Measurements from ENCODE around the gene DCUN1D3.
A peak's percentile ranks its signal among the peaks of the same experiment; 100 is the strongest.
"Not testable (repeated sequence)": the region's sequence is repeated elsewhere in the genome, so short reads cannot be mapped to it uniquely, and the experiment has no call there.

DCUN1D3 gene

GRCh38 chr16:20865420-20866131, 34.6 kb downstream of the DCUN1D3 start:
- Histone ChIP-seq H3K4me3 (ENCODE audit: insufficient read depth, low read depth, low read length) (no peak overlapping the region), H3K4me1 (ENCODE audit: control insufficient read depth, insufficient read depth, low read length) (peaks cover 14% of the 10 kb centered on the region), H3K9me3 (ENCODE audit: control insufficient read depth, low read length) (no peaks in the 10 kb centered on the region), H3K27ac (ENCODE audit: insufficient read depth, low read depth, low read length, poor library complexity, severe bottlenecking) (peak overlapping the region; percentile 30), H3K36me3 (ENCODE audit: control insufficient read depth, insufficient read depth, low read length) (no peaks in the 10 kb centered on the region), H3K27me3 (ENCODE audit: control insufficient read depth, insufficient read depth, low read length, poor library complexity, severe bottlenecking) (no peaks in the 10 kb centered on the region)
- 92 to 96% methylated on average over 6 of the region's 6 CpGs for WGBS, 2 experiments

DNA sequence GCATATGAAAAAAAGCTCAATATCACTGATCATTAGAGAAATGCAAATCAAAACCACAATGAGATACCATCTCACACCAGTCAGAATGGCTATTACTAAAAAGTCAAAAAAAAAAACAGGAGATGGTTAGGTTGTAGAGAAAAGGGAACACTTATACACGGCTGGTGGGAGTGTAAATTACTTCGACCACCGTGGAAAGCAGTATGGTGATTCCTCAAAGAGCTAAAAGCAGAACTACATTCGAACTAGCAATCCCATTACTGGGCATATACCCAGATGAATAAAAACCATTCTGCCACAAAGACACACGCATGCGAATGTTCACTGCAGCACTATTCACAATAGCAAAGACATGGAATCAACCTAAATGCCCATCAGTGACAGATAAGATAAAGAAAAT, 35.8 kb downstream of the DCUN1D3 start:
- H3K27me3 ChIP-seq (ENCODE audit: control insufficient read depth, insufficient read depth, low read length, poor library complexity, severe bottlenecking); H3K36me3 ChIP-seq (ENCODE audit: control insufficient read depth, insufficient read depth, low read length); H3K9me3 ChIP-seq (ENCODE audit: control insufficient read depth, low read length); H3K27ac ChIP-seq (ENCODE audit: insufficient read depth, low read depth, low read length, poor library complexity, severe bottlenecking); H3K4me3 ChIP-seq (ENCODE audit: insufficient read depth, low read depth, low read length): not testable (repeated sequence)
- 94 to 95% methylated on average over 6 of the region's 6 CpGs for WGBS, 2 experiments
- H3K4me1 ChIP-seq (ENCODE audit: control insufficient read depth, insufficient read depth, low read length): peaks cover 14% of the 10 kb centered on the region

GRCh38 chr16:20862162-20862960, 37.8 kb downstream of the DCUN1D3 start:
- H3K27ac ChIP-seq (ENCODE audit: insufficient read depth, low read depth, low read length, poor library complexity, severe bottlenecking): no peak overlapping the region
- H3K27me3 ChIP-seq (ENCODE audit: control insufficient read depth, insufficient read depth, low read length, poor library complexity, severe bottlenecking): no peaks in the 10 kb centered on the region
- H3K4me1 ChIP-seq (ENCODE audit: control insufficient read depth, insufficient read depth, low read length): peaks cover 14% of the 10 kb centered on the region
- 94 to 95% methylated on average over 21 of the region's 21 CpGs for WGBS, 2 experiments
- no peaks in the 10 kb centered on the region for H3K36me3 ChIP-seq (ENCODE audit: control insufficient read depth, insufficient read depth, low read length)
- H3K9me3 ChIP-seq (ENCODE audit: control insufficient read depth, low read length): no peaks in the 10 kb centered on the region
- H3K4me3 ChIP-seq (ENCODE audit: insufficient read depth, low read depth, low read length): no peak overlapping the region

GRCh38 chr16:20860995-20861394, 39.2 kb downstream of the DCUN1D3 start:
- not testable (repeated sequence) for H3K9me3 ChIP-seq (ENCODE audit: control insufficient read depth, low read length); H3K4me3 ChIP-seq (ENCODE audit: insufficient read depth, low read depth, low read length); H3K27me3 ChIP-seq (ENCODE audit: control insufficient read depth, insufficient read depth, low read length, poor library complexity, severe bottlenecking); H3K4me1 ChIP-seq (ENCODE audit: control insufficient read depth, insufficient read depth, low read length); H3K27ac ChIP-seq (ENCODE audit: insufficient read depth, low read depth, low read length, poor library complexity, severe bottlenecking); H3K36me3 ChIP-seq (ENCODE audit: control insufficient read depth, insufficient read depth, low read length)
- 91 to 95% methylated on average over 2 to 4 of the region's 4 CpGs for WGBS, 2 experiments

- no peak overlapping the region for H3K27ac ChIP-seq (ENCODE audit: insufficient read depth, low read depth, low read length, poor library complexity, severe bottlenecking)
- H3K9me3 ChIP-seq (ENCODE audit: control insufficient read depth, low read length): no peaks in the 10 kb centered on the region
- H3K27me3 ChIP-seq (ENCODE audit: control insufficient read depth, insufficient read depth, low read length, poor library complexity, severe bottlenecking): no peaks in the 10 kb centered on the region
- H3K4me3 ChIP-seq (ENCODE audit: insufficient read depth, low read depth, low read length): no peak overlapping the region
- 85 to 94% methylated on average over 4 of the region's 4 CpGs for WGBS, 2 experiments
- H3K36me3 ChIP-seq (ENCODE audit: control insufficient read depth, insufficient read depth, low read length): no peaks in the 10 kb centered on the region
- no peaks in the 10 kb centered on the region for H3K4me1 ChIP-seq (ENCODE audit: control insufficient read depth, insufficient read depth, low read length)
Measured at GRCh38 chr16:20860361-20860760, 39.8 kb downstream of the DCUN1D3 start.

DNA sequence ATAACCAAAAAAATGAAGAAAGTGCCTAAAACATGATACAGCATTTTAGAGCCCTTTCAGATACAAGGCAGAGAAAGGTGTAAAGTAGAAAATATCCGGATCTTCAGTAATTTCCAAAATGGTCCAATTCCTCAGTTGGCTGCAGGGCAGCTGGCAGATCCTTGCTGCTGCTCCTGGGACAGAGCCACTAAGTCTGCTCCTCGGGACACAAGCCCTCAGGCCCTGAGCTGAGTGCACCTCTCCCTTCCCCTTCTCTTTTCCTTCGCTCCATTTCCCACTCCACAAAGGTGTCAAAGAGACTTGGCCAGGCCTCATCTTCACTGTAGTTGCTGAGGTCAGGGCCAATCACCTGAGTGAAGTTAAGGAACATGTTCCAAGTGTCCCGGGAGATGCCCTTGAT, 40.5 kb downstream of the DCUN1D3 start:
- Histone ChIP-seq H3K9me3 (ENCODE audit: control insufficient read depth, low read length) (no peaks in the 10 kb centered on the region), H3K4me3 (ENCODE audit: insufficient read depth, low read depth, low read length) (no peak overlapping the region), H3K27ac (ENCODE audit: insufficient read depth, low read depth, low read length, poor library complexity, severe bottlenecking) (no peak overlapping the region), H3K36me3 (ENCODE audit: control insufficient read depth, insufficient read depth, low read length) (no peaks in the 10 kb centered on the region), H3K27me3 (ENCODE audit: control insufficient read depth, insufficient read depth, low read length, poor library complexity, severe bottlenecking) (no peaks in the 10 kb centered on the region), H3K4me1 (ENCODE audit: control insufficient read depth, insufficient read depth, low read length) (no peaks in the 10 kb centered on the region)
- 88 to 91% methylated on average over 4 of the region's 4 CpGs for WGBS, 2 experiments

- Histone ChIP-seq H3K27ac (ENCODE audit: insufficient read depth, low read depth, low read length, poor library complexity, severe bottlenecking) (no peak overlapping the region), H3K9me3 (ENCODE audit: control insufficient read depth, low read length) (no peaks in the 10 kb centered on the region), H3K27me3 (ENCODE audit: control insufficient read depth, insufficient read depth, low read length, poor library complexity, severe bottlenecking) (no peaks in the 10 kb centered on the region), H3K4me3 (ENCODE audit: insufficient read depth, low read depth, low read length) (no peak overlapping the region), H3K4me1 (ENCODE audit: control insufficient read depth, insufficient read depth, low read length) (no peaks in the 10 kb centered on the region), H3K36me3 (ENCODE audit: control insufficient read depth, insufficient read depth, low read length) (no peaks in the 10 kb centered on the region)
- WGBS, 2 experiments: 82 to 92% methylated on average over 2 to 3 of the region's 3 CpGs
Measured at GRCh38 chr16:20859229-20859628, 40.9 kb downstream of the DCUN1D3 start.

DNA sequence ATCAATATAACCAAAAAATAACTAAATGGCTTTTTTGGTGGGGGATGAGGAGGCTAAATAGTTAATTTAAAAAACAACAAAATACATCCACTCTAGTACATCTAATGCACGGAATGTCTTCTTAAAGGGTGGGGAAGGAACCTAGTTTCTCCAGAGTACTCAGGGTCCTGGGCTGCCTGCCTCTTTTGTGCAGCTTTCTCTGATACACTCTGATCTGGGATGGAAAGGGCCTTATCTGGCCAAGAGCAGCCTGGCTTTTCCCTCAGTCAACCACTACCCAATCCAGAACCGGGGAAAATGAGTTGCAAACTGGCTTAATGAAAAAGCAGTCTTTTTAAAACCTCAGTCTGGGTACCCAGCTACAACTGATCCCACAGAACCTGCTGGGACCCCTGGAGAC, 42.9 kb downstream of the DCUN1D3 start:
- no peaks in the 10 kb centered on the region for H3K9me3 ChIP-seq (ENCODE audit: control insufficient read depth, low read length)
- H3K4me1 ChIP-seq (ENCODE audit: control insufficient read depth, insufficient read depth, low read length): no peaks in the 10 kb centered on the region
- 79 to 81% methylated on average over 2 of the region's 2 CpGs for WGBS, 2 experiments
- no peaks in the 10 kb centered on the region for H3K36me3 ChIP-seq (ENCODE audit: control insufficient read depth, insufficient read depth, low read length)
- H3K27me3 ChIP-seq (ENCODE audit: control insufficient read depth, insufficient read depth, low read length, poor library complexity, severe bottlenecking): no peaks in the 10 kb centered on the region
- H3K4me3 ChIP-seq (ENCODE audit: insufficient read depth, low read depth, low read length): no peak overlapping the region
- H3K27ac ChIP-seq (ENCODE audit: insufficient read depth, low read depth, low read length, poor library complexity, severe bottlenecking): no peak overlapping the region

GRCh38 chr16:20854963-20855362, 45.2 kb downstream of the DCUN1D3 start:
- Histone ChIP-seq H3K27ac (ENCODE audit: insufficient read depth, low read depth, low read length, poor library complexity, severe bottlenecking) (no peak overlapping the region), H3K4me3 (ENCODE audit: insufficient read depth, low read depth, low read length) (no peak overlapping the region), H3K27me3 (ENCODE audit: control insufficient read depth, insufficient read depth, low read length, poor library complexity, severe bottlenecking) (no peaks in the 10 kb centered on the region), H3K36me3 (ENCODE audit: control insufficient read depth, insufficient read depth, low read length) (no peaks in the 10 kb centered on the region), H3K9me3 (ENCODE audit: control insufficient read depth, low read length) (no peaks in the 10 kb centered on the region), H3K4me1 (ENCODE audit: control insufficient read depth, insufficient read depth, low read length) (no peaks in the 10 kb centered on the region)
- 96 to 97% methylated on average over 2 of the region's 2 CpGs for WGBS, 2 experiments

GRCh38 chr16:20853981-20854620, 46.1 kb downstream of the DCUN1D3 start:
- no peaks in the 10 kb centered on the region for H3K27me3 ChIP-seq (ENCODE audit: control insufficient read depth, insufficient read depth, low read length, poor library complexity, severe bottlenecking)
- no peak overlapping the region for H3K27ac ChIP-seq (ENCODE audit: insufficient read depth, low read depth, low read length, poor library complexity, severe bottlenecking)
- no peaks in the 10 kb centered on the region for H3K4me1 ChIP-seq (ENCODE audit: control insufficient read depth, insufficient read depth, low read length)
- no peak overlapping the region for H3K4me3 ChIP-seq (ENCODE audit: insufficient read depth, low read depth, low read length)
- no peaks in the 10 kb centered on the region for H3K9me3 ChIP-seq (ENCODE audit: control insufficient read depth, low read length)
- WGBS, 2 experiments: 96% methylated on average over 3 of the region's 3 CpGs
- H3K36me3 ChIP-seq (ENCODE audit: control insufficient read depth, insufficient read depth, low read length): no peaks in the 10 kb centered on the region
